Measurements from ENCODE around the gene MPLKIP. TPM values are rescaled to one million over a fixed set of nuclear protein-coding genes. Genes with fewer than 3 reads are reported as not detected.

The MPLKIP gene
- total RNA-seq (10 to 100 TPM; 11.3 to 19.1 (median 15.6) TPM), polyA plus RNA-seq (10 to 100 TPM; 21.7 to 30.7 TPM)
- long read RNA-seq, donor 1, full-length matches to known transcripts, result 10 of 11 reads
- long read RNA-seq, donor 1, partial matches to known transcripts, result 1 of 11 reads
- long read RNA-seq, donor 1, other reads (novel, unspliced or antisense), result 0 of 11 reads
- long read RNA-seq, donor 2, full-length matches to known transcripts, result 18 of 19 reads
- long read RNA-seq, donor 2, partial matches to known transcripts, result 1 of 19 reads
- long read RNA-seq, donor 2, other reads (novel, unspliced or antisense), result 0 of 19 reads
- long read RNA-seq, donor 3, full-length matches to known transcripts, result 7 of 9 reads
- long read RNA-seq, donor 3, partial matches to known transcripts, result 0 of 9 reads
- long read RNA-seq, donor 3, other reads (novel, unspliced or antisense), result 2 of 9 reads

DNA sequence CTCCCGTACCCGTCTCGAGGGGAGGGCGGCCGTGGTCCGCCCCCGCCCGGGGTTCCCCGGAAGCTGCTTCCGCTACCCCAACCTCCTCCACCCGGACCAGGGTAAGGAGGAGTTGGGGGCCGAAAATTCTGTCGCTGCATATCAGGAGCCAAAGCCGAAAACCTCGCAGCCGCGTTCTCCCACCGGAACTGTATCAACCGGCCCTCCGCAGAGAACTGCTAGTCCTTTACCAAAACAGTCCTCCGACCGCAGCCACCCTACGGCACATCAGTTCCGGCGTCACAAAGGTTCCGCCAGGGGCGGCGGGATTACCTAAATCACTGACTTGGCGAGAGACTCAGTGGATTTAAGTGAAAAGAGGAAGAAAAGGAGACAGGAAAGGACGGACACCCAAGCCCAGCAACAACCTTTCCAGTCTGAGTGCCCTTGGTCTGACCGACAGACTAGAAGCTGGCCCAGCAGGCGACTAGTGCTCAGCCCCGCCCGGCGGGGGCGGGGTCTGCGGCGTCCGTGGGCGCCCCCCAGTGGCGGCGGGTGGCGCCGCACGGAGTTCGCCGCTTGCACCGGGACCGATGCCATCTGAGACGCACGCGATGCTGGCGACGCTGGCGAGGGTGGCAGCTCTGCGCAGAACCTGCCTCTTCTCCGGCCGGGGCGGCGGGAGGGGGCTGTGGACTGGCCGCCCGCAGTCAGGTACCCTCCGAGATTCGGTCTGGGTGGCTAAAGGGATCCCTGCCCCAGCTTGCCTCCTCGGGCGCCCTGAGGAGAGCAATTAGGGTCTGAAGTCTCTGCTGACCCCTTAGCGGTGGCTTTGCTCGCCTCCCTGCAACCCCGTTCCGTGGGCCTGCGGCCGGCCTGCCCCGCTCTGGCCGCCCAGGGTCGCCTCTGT lies at the start of gene MPLKIP, which contains the start of gene SUGCT:
MPLKIP (minus strand) TSS at position 195 of the 889 bp plus-strand sequence; CDS start at position 140, 55 bp downstream.
SUGCT (plus strand) TSS at position 578 of the 889 bp plus-strand sequence.
- H3K9me3 ChIP-seq, result no peaks in the 10 kb centered on the region
- intact Hi-C loops (cut with DNase I), result loop anchor here in 4 of 10 donors (1.0 to 10.0 kb wide), 4 partner anchors 185 to 240 kb away; no protein-coding TSS in a partner anchor
- 0% methylated on average over 72 to 75 of the region's 75 CpGs for WGBS, 2 donors
- peaks cover 0 to 15% (median 0%) of the 10 kb centered on the region in 7 donors for H3K27me3 ChIP-seq
- peaks cover 0 to 14% (median 0%) of the 10 kb centered on the region in 9 donors for H3K36me3 ChIP-seq
- TF ChIP-seq, protein P1, sequence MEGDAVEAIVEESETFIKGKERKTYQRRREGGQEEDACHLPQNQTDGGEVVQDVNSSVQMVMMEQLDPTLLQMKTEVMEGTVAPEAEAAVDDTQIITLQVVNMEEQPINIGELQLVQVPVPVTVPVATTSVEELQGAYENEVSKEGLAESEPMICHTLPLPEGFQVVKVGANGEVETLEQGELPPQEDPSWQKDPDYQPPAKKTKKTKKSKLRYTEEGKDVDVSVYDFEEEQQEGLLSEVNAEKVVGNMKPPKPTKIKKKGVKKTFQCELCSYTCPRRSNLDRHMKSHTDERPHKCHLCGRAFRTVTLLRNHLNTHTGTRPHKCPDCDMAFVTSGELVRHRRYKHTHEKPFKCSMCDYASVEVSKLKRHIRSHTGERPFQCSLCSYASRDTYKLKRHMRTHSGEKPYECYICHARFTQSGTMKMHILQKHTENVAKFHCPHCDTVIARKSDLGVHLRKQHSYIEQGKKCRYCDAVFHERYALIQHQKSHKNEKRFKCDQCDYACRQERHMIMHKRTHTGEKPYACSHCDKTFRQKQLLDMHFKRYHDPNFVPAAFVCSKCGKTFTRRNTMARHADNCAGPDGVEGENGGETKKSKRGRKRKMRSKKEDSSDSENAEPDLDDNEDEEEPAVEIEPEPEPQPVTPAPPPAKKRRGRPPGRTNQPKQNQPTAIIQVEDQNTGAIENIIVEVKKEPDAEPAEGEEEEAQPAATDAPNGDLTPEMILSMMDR (IDR thresholded peaks at IDR 0.05), result peak; percentile 98 to 100 (median 99)
- peak within 1 kb of the TSS; percentile 89 to 96 (median 91) for H3K27ac ChIP-seq
- ATAC-seq (peak; percentile 94 to 98 (median 96)), DNase-seq (peak; percentile 82 to 89)
- H3K4me3 ChIP-seq, result peak within 1 kb of the TSS; percentile 63 to 99 (median 88)
- peaks cover 0 to 42% (median 36%) of the 10 kb centered on the region in 9 donors for H3K4me1 ChIP-seq

DNA sequence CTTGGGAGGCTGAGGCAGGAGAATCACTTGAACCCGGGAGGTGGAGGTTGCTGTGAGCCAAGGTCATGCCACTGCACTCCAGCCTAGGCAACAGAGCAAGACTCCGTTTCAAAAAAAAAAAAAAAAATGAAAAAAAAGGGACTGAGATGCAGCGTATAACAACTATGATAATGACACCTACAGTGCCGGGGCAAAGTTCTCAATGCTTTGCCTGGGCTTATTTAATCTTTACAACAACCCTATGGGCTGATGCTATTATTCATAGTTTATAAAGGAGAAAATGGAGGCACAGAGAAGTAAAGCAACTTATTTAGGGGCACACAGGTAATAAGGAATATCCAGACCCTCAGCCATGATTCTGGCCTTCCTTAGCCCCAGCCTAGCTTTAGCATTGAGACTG lies 48.0 kb upstream of the MPLKIP start:
- WGBS, 2 donors, result 89 to 90% methylated on average over 4 of the region's 4 CpGs
- Histone ChIP-seq H3K36me3 (no peaks in the 10 kb centered on the region), H3K9me3 (no peaks in the 10 kb centered on the region), H3K4me1 (no peaks in the 10 kb centered on the region), H3K4me3 (no peak overlapping the region), H3K27me3 (no peaks in the 10 kb centered on the region), H3K27ac (no peak overlapping the region)
- intact Hi-C loops (cut with DNase I), result no loop called here
- TF ChIP-seq, protein P1 (IDR thresholded peaks at IDR 0.05), result no peak
- no peak for ATAC-seq
- DNase-seq, result no peak

DNA sequence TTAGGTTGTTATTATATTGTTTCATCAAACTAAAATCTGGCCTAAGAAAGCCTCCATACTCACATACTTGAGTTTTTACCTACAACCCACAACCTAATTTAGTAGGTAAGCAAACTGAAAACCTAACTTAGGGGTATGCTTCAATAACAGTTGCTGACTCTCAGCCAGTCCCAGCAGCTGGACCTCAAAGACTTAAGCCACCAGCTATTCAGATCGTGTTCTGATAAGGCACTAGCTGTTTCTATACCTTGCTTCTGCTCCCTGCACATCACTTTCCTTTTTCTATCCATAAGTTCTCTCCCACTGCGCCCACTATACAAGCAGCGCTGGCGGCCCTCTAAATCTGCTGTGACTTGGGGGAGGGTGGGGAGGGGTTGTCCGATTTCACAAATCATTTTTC lies 42.6 kb upstream of the MPLKIP start:
- Histone ChIP-seq H3K9me3 (no peaks in the 10 kb centered on the region), H3K4me1 (no peaks in the 10 kb centered on the region), H3K27ac (no peak overlapping the region), H3K27me3 (no peaks in the 10 kb centered on the region), H3K4me3 (no peak overlapping the region), H3K36me3 (no peaks in the 10 kb centered on the region)
- intact Hi-C loops (cut with DNase I), result no loop called here
- WGBS, 2 donors, result 90 to 95% methylated on average over 5 of the region's 5 CpGs
- no peak for ATAC-seq
- no peak for DNase-seq
- TF ChIP-seq, protein P1 (IDR thresholded peaks at IDR 0.05), result no peak

Data from heart right ventricle (tissue), 16 donors.